ENCODE measurements around the gene OTOF. TPM values are rescaled to one million over a fixed set of nuclear protein-coding genes. Genes with fewer than 3 reads are reported as not detected.

The OTOF gene
- total and polyA plus RNA-seq, 9 of the 15 experiments (the other 6 are each of a cell fraction or from before 2014, with no cell fraction given) = 0.03 to 0.11 (median 0.06) TPM; not detected in 5

DNA sequence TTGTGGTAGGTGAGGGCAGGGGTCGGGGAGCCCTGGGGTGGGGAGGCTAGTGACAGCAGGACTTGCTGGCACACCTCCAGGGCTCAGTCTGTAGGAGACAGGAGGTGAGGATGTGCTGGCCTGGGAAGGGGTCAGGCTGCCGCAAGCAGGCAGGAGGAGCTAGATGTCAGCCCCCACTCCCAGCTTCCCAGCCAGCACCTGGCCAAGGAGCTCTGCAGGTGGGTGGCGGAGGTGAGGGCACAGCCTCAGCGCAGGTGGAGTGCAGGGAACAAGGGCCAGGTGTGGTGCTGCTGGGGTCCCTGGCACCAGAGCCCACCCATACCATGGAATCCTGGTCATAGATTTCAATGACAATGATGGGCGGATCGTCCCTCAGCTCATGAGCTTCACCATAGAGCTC lies 2.9 kb downstream of the OTOF start (continued):
- TF ChIP-seq U2AF1 (optimal IDR thresholded peaks at IDR 0.05; ENCODE audit: low read depth, low read length) (no peak), ILF3 (IDR thresholded peaks at IDR 0.05; ENCODE audit: borderline replicate concordance) (no peak)

DNA sequence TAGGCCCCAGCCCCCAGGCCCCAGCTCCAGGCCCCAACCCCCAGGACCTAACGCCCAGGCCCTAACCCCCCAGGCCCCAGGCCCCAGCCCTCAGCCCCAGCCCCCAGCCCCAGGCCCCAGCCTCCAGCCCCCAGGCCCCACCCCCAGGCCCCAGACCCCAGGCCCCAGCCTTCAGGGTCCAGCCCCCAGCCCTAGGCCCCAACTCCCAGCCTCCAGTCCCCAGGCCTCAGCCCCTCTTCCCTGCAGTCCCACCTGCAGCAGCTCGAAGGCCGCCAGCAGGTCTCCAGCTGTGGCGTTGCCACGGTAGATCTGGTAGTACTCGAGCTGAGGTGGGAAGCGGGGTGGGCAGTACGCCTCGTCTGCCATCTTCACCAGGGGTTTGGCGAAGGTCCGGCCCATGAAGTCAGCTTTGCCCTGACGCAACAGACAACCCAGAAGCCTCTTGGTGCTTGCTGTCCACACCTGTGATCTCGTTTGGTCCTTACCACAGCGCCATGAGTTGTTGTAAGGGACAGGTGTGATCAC lies 3.6 kb downstream of the OTOF start:
- Histone ChIP-seq H3K4me1 (replicated peaks in 1 of 2; ENCODE audit: control insufficient read depth in 2 of 2, insufficient read depth in 2 of 2, low read length in 2 of 2) (peaks cover 0 to 33% of the 10 kb centered on the region in 2 experiments; a peak in 2 of 5 replicates), H3K36me3 (ENCODE audit: control insufficient read depth, insufficient read depth, low read length) (no peaks in the 10 kb centered on the region), H4K20me1 (replicated peaks; ENCODE audit: control insufficient read depth, insufficient read depth, low read length) (peaks cover 5% of the 10 kb centered on the region; the same call in 1 of the 2 replicates), H3K4me2 (ENCODE audit: insufficient read depth, low read length) (no peak overlapping the region), H3K79me2 (ENCODE audit: control insufficient read depth, insufficient read depth, low read length) (no peaks in the 10 kb centered on the region), H3K9me1 (ENCODE audit: control insufficient read depth, insufficient read depth, low read length) (no peaks in the 10 kb centered on the region), H2AFZ (ENCODE audit: low read depth, low read length) (no peak overlapping the region), H3K9ac (ENCODE audit: insufficient read depth in 1 of 2, low read depth in 2 of 2, low read length in 2 of 2) (no peak overlapping the region), H3K27me3 (ENCODE audit: control insufficient read depth in 2 of 2, insufficient read depth in 2 of 2, low read length in 2 of 2) (peaks cover 0 to 5% of the 10 kb centered on the region in 2 experiments; a peak in 1 of 5 replicates), H3K27ac (ENCODE audit: extremely low read depth, low read depth, low read length) (no peak overlapping the region), H3K4me3 (no peak overlapping the region), H3K9me3 (replicated peaks; ENCODE audit: control insufficient read depth, insufficient read depth, low read depth, low read length) (peaks cover 2% of the 10 kb centered on the region; the same call in 1 of the 2 replicates)
- no peak for ATAC-seq
- no peak for DNase-seq (ENCODE audit: extremely low read depth in 1 of 4, low spot score in 3 of 4)
- in situ Hi-C loops (cut with MboI) = no loop called here
- POLR2A ChIA-PET = interaction anchor here (0.5 kb wide), 1 partner anchor 192 kb away, joined by 3 read pairs; no protein-coding TSS in a partner anchor
- BruUV-seq (replicated peaks) = no TSS peak
- intact Hi-C loops (cut with micrococcal nuclease) = no loop called here
- CTCF ChIA-PET (ENCODE audit: low intra/inter-chr PET ratio) = no interaction called here
- WGBS (ENCODE audit: insufficient coverage, low coverage, missing lambda C conversion rate) = 60% methylated on average over 13 of the region's 14 CpGs
- FAIRE-seq = no peak
- TF ChIP-seq ASH1L (IDR thresholded peaks at IDR 0.05; ENCODE audit: borderline replicate concordance, low read depth, partially characterized antibody) (no peak), SUPT5H (IDR thresholded peaks at IDR 0.05) (no peak), RBM15 (IDR thresholded peaks at IDR 0.05; ENCODE audit: insufficient read depth, low read length) (no peak), SAFB2 (IDR thresholded peaks at IDR 0.05; ENCODE audit: borderline replicate concordance, low read depth, low read length, severe bottlenecking) (no peak), SRSF9 (IDR thresholded peaks at IDR 0.05; ENCODE audit: borderline replicate concordance, low read depth, low read length) (no peak), GABPB2 (CRISPR knock-in tag; conservative IDR thresholded peaks at IDR 0.05) (no peak), DACH1 (IDR thresholded peaks at IDR 0.05; ENCODE audit: partially characterized antibody) (no peak), ZNF41 (CRISPR knock-in tag; conservative IDR thresholded peaks at IDR 0.05) (no peak), SAFB (IDR thresholded peaks at IDR 0.05; ENCODE audit: borderline replicate concordance, low read depth, low read length) (no peak), ZNF232 (CRISPR knock-in tag; IDR thresholded peaks at IDR 0.05) (no peak), XRCC4 (IDR thresholded peaks at IDR 0.05; ENCODE audit: extremely low read depth, insufficient read depth, insufficient read length) (no peak)
- TF ChIP-seq, protein P1, sequence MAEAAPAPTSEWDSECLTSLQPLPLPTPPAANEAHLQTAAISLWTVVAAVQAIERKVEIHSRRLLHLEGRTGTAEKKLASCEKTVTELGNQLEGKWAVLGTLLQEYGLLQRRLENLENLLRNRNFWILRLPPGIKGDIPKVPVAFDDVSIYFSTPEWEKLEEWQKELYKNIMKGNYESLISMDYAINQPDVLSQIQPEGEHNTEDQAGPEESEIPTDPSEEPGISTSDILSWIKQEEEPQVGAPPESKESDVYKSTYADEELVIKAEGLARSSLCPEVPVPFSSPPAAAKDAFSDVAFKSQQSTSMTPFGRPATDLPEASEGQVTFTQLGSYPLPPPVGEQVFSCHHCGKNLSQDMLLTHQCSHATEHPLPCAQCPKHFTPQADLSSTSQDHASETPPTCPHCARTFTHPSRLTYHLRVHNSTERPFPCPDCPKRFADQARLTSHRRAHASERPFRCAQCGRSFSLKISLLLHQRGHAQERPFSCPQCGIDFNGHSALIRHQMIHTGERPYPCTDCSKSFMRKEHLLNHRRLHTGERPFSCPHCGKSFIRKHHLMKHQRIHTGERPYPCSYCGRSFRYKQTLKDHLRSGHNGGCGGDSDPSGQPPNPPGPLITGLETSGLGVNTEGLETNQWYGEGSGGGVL (CRISPR knock-in tag; IDR thresholded peaks at IDR 0.05) = no peak
- TF ChIP-seq, protein P2, sequence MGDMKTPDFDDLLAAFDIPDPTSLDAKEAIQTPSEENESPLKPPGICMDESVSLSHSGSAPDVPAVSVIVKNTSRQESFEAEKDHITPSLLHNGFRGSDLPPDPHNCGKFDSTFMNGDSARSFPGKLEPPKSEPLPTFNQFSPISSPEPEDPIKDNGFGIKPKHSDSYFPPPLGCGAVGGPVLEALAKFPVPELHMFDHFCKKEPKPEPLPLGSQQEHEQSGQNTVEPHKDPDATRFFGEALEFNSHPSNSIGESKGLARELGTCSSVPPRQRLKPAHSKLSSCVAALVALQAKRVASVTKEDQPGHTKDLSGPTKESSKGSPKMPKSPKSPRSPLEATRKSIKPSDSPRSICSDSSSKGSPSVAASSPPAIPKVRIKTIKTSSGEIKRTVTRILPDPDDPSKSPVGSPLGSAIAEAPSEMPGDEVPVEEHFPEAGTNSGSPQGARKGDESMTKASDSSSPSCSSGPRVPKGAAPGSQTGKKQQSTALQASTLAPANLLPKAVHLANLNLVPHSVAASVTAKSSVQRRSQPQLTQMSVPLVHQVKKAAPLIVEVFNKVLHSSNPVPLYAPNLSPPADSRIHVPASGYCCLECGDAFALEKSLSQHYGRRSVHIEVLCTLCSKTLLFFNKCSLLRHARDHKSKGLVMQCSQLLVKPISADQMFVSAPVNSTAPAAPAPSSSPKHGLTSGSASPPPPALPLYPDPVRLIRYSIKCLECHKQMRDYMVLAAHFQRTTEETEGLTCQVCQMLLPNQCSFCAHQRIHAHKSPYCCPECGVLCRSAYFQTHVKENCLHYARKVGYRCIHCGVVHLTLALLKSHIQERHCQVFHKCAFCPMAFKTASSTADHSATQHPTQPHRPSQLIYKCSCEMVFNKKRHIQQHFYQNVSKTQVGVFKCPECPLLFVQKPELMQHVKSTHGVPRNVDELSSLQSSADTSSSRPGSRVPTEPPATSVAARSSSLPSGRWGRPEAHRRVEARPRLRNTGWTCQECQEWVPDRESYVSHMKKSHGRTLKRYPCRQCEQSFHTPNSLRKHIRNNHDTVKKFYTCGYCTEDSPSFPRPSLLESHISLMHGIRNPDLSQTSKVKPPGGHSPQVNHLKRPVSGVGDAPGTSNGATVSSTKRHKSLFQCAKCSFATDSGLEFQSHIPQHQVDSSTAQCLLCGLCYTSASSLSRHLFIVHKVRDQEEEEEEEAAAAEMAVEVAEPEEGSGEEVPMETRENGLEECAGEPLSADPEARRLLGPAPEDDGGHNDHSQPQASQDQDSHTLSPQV (IDR thresholded peaks at IDR 0.05) = no peak
